CD4-positive, alpha-beta memory T cell (primary cell): ENCODE measurements around the gene VTCN1. TPM values are rescaled to one million over a fixed set of nuclear protein-coding genes. Genes with fewer than 3 reads are reported as not detected.
"Not testable (repeated sequence)": the region's sequence is repeated elsewhere in the genome, so short reads cannot be mapped to it uniquely, and the experiment has no call there.

Experiments used
- CTCF ChIA-PET: fragments of 350-600 bp; sonication (Branson Sonifier 250); formaldehyde crosslinking; loops from one replicate; lab custom pipeline; 2021; ENCODE audit warnings: inconsistent platforms; ENCODE audit not compliant: partially characterized antibody; lab: Charles Lee
- POLR2A ChIA-PET: fragments of 350-600 bp; sonication (Branson Sonifier 250); formaldehyde crosslinking; loops from one replicate; lab custom pipeline; 2021; ENCODE audit not compliant: partially characterized antibody; lab: Charles Lee
- DNase-seq, 5 donors: peaks; one replicate each; pipeline versions ENCODE4 v3.0.0 to v3.0.0-alpha.2; 2020 to 2022; ENCODE audit warnings: mixed read lengths in 1 of 5
- H3K27ac ChIP-seq: one replicate; pipeline ENCODE4 v1.7.0; 2013; ENCODE audit warnings: low read depth, low read length
- H3K27me3 ChIP-seq: 2 replicates; pipeline ENCODE4 v1.7.0; 2013; ENCODE audit warnings: mild to moderate bottlenecking, low read length, moderate library complexity; ENCODE audit not compliant: insufficient read depth
- H3K36me3 ChIP-seq: 2 replicates; pipeline ENCODE4 v1.7.0; 2013; ENCODE audit warnings: mild to moderate bottlenecking, low read length, moderate library complexity; ENCODE audit not compliant: insufficient read depth
- H3K4me1 ChIP-seq: 2 replicates; pipeline ENCODE4 v1.7.0; 2013; ENCODE audit warnings: mild to moderate bottlenecking, low read length, moderate library complexity; ENCODE audit not compliant: insufficient read depth
- H3K4me3 ChIP-seq, 2 donors: one replicate each; pipeline ENCODE4 v1.7.0; 2013; ENCODE audit warnings: low read length in 2 of 2, mild to moderate bottlenecking in 1 of 2
- H3K9me3 ChIP-seq, 2 donors: one replicate each; pipeline ENCODE4 v1.7.0; 2013; ENCODE audit warnings: low read length in 2 of 2, control low read depth in 1 of 2; ENCODE audit not compliant: control insufficient read depth in 1 of 2
- H3K27ac Mint-ChIP-seq, 7 donors: one replicate each; pipeline ENCODE4 v1.8.0; 2020 to 2021; ENCODE audit warnings: mixed read lengths in 7 of 7, mild to moderate bottlenecking in 6 of 7, inconsistent platforms in 3 of 7, moderate library complexity in 3 of 7
- H3K27me3 Mint-ChIP-seq, 2 donors: one replicate each; pipeline ENCODE4 v1.8.0; 2020 to 2021; ENCODE audit warnings: mixed read lengths in 2 of 2
- H3K36me3 Mint-ChIP-seq, 2 donors: one replicate each; pipeline ENCODE4 v1.8.0; 2020 to 2021; ENCODE audit warnings: mixed read lengths in 2 of 2, inconsistent platforms in 1 of 2, mild to moderate bottlenecking in 1 of 2
- H3K4me1 Mint-ChIP-seq, 4 donors: one replicate each; pipeline ENCODE4 v1.8.0; 2020 to 2021; ENCODE audit warnings: mixed read lengths in 4 of 4, mild to moderate bottlenecking in 1 of 4
- H3K4me3 Mint-ChIP-seq, 8 donors: one replicate each; pipeline ENCODE4 v1.8.0; 2020 to 2021; ENCODE audit warnings: mixed read lengths in 8 of 8, mild to moderate bottlenecking in 7 of 8, moderate library complexity in 6 of 8, inconsistent platforms in 3 of 8
- H3K9me3 Mint-ChIP-seq, 8 donors: one replicate each; pipeline ENCODE4 v1.8.0; 2020 to 2021; ENCODE audit warnings: mixed read lengths in 8 of 8, mild to moderate bottlenecking in 5 of 8, inconsistent platforms in 3 of 8, moderate library complexity in 1 of 8
- intact Hi-C: fragments of 100-400 bp; cut with micrococcal nuclease; formaldehyde crosslinking; loops from one replicate; pipeline ENCODE4 v1.15.1; 2023
- polyA plus RNA-seq, 2 donors: library from polyadenylated mRNA; unstranded; fragments of 300-500 nt; fragmentation: Illumina TruSeq; gene quantifications; one replicate each; pipeline ENCODE4 v1.2.3, GENCODE V29; 2021
- total RNA-seq, 2 experiments: library from RNA; stranded (reverse); gene quantifications; one replicate each; pipeline ENCODE4 v1.2.3, GENCODE V29; 2021

Gene VTCN1
- total and polyA plus RNA-seq, 4 experiments from 2014 or later = not detected

- intact Hi-C loops = no loop called here
- H3K36me3 Mint-ChIP-seq = peaks cover 33 to 38% of the 10 kb centered on the region in 2 donors
- H3K9me3 Mint-ChIP-seq = no peaks in the 10 kb centered on the region
- Histone ChIP-seq H3K9me3 (no peaks in the 10 kb centered on the region), H3K27me3 (no peaks in the 10 kb centered on the region), H3K4me3 (no peak overlapping the region), H3K27ac (no peak overlapping the region), H3K36me3 (peaks cover 7% of the 10 kb centered on the region), H3K4me1 (no peaks in the 10 kb centered on the region)
- no peak overlapping the region for H3K27ac Mint-ChIP-seq
- no peaks in the 10 kb centered on the region for H3K27me3 Mint-ChIP-seq
- ChIA-PET POLR2A (no interaction called here), CTCF (interaction anchor here (1.5 kb wide), 1 partner anchor 24 kb away, joined by 4 read pairs; no protein-coding TSS in a partner anchor)
- H3K4me1 Mint-ChIP-seq = peaks cover 0 to 14% (median 12%) of the 10 kb centered on the region in 4 donors
- H3K4me3 Mint-ChIP-seq = no peak overlapping the region
- DNase-seq = no peak
These were observed 105.7 kb downstream of the VTCN1 start for GRCh38 chr1:117104986-117105385.

GRCh38 chr1:117101858-117102257 is 108.9 kb downstream of the VTCN1 start:
- peaks cover 60 to 61% of the 10 kb centered on the region in 2 donors for H3K36me3 Mint-ChIP-seq
- H3K4me1 Mint-ChIP-seq, POLR2A ChIA-PET, H3K27ac ChIP-seq, intact Hi-C loops, DNase-seq, H3K9me3 ChIP-seq, H3K4me3 Mint-ChIP-seq, H3K9me3 Mint-ChIP-seq, H3K27me3 ChIP-seq, H3K4me1 ChIP-seq, H3K4me3 ChIP-seq, H3K27me3 Mint-ChIP-seq: not testable (repeated sequence)
- H3K36me3 ChIP-seq = peaks cover 11% of the 10 kb centered on the region
- CTCF ChIA-PET = interaction anchor here (1.1 to 1.2 kb wide), 2 partner anchors 26 to 35 kb away, joined by 3 read pairs; no protein-coding TSS in a partner anchor
- peak overlapping the region in 1 of 7 donors; percentile 83 for H3K27ac Mint-ChIP-seq

DNA sequence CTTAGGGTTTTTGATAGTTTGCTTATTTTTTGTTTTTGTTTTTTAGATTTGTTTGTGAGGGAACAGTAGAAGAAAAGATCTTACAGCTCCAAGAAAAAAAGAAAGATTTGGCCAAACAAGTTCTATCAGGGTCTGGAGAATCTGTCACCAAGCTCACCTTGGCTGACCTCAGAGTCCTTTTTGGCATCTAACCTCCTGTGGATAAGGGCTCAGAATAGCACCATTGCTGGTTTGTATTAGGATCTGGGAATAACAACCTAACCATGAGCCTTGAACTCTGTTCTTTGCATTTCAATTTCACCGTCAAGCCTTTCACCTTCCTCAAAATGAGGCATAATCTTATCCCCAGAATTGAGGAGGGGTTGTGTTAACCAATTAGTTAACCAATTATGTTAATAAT is 109.4 kb downstream of the VTCN1 start:
- Mint-ChIP-seq H3K9me3 (no peaks in the 10 kb centered on the region), H3K27ac (peak overlapping the region in 1 of 7 donors; percentile 46), H3K27me3 (no peaks in the 10 kb centered on the region), H3K4me3 (no peak overlapping the region), H3K36me3 (peaks cover 64% of the 10 kb centered on the region in 2 donors), H3K4me1 (peaks cover 0 to 4% (median 2%) of the 10 kb centered on the region in 4 donors)
- intact Hi-C loops = no loop called here
- Histone ChIP-seq H3K4me1 (no peaks in the 10 kb centered on the region), H3K4me3 (no peak overlapping the region), H3K27me3 (no peaks in the 10 kb centered on the region), H3K27ac (no peak overlapping the region), H3K36me3 (peaks cover 11% of the 10 kb centered on the region), H3K9me3 (no peaks in the 10 kb centered on the region)
- POLR2A ChIA-PET = no interaction called here
- no peak for DNase-seq
- CTCF ChIA-PET = interaction anchor here (1.1 to 1.2 kb wide), 2 partner anchors 27 to 35 kb away, joined by 3 read pairs; no protein-coding TSS in a partner anchor

GRCh38 chr1:117098287-117098890 is 112.3 kb downstream of the VTCN1 start:
- Mint-ChIP-seq H3K4me1 (peaks cover 4 to 8% (median 5%) of the 10 kb centered on the region in 4 donors), H3K27me3 (no peaks in the 10 kb centered on the region), H3K9me3 (no peaks in the 10 kb centered on the region), H3K27ac (no peak overlapping the region), H3K36me3 (peaks cover 62 to 78% of the 10 kb centered on the region in 2 donors), H3K4me3 (no peak overlapping the region)
- intact Hi-C loops = no loop called here
- Histone ChIP-seq H3K27ac (no peak overlapping the region), H3K36me3 (peaks cover 11% of the 10 kb centered on the region), H3K27me3 (no peaks in the 10 kb centered on the region), H3K9me3 (no peaks in the 10 kb centered on the region), H3K4me1 (peaks cover 6% of the 10 kb centered on the region), H3K4me3 (no peak overlapping the region)
- CTCF ChIA-PET = interaction anchor here (0.9 to 1.4 kb wide), 2 partner anchors 24 to 30 kb away, joined by 3 to 10 read pairs; no protein-coding TSS in a partner anchor
- no peak for DNase-seq
- POLR2A ChIA-PET = no interaction called here

DNA sequence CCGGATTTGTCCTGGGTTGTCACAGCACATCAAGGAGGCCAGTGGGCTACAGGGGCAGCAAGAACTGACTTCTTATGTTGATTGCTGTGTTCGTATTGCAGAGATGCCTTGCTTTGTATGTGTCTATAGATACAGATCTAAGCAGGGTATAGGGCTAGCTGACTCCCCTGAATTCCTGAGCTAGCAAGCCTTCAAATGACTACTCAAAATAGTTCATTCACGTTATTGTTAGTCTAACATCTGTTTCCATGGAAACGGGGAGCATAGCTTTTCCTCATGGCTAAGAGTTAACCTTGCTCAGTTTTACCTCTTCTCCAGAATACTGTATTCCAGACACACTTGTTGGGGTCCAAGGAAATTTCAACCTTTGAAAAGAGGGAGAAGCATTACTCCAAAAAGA is 113.3 kb downstream of the VTCN1 start:
- Histone ChIP-seq H3K27ac (no peak overlapping the region), H3K9me3 (no peaks in the 10 kb centered on the region), H3K4me3 (no peak overlapping the region), H3K36me3 (peaks cover 18% of the 10 kb centered on the region), H3K4me1 (peaks cover 7% of the 10 kb centered on the region), H3K27me3 (no peaks in the 10 kb centered on the region)
- Mint-ChIP-seq H3K4me3 (no peak overlapping the region), H3K9me3 (no peaks in the 10 kb centered on the region), H3K27me3 (no peaks in the 10 kb centered on the region), H3K36me3 (peaks cover 59 to 80% of the 10 kb centered on the region in 2 donors), H3K4me1 (peaks cover 4 to 8% (median 5%) of the 10 kb centered on the region in 4 donors), H3K27ac (no peak overlapping the region)
- DNase-seq = no peak
- CTCF ChIA-PET = no interaction called here
- POLR2A ChIA-PET = no interaction called here
- intact Hi-C loops = no loop called here

GRCh38 chr1:117096951-117097408 is 113.7 kb downstream of the VTCN1 start:
- intact Hi-C loops = no loop called here
- H3K4me3 Mint-ChIP-seq = no peak overlapping the region
- POLR2A ChIA-PET = no interaction called here
- CTCF ChIA-PET = no interaction called here
- no peaks in the 10 kb centered on the region for H3K27me3 Mint-ChIP-seq
- H3K4me1 Mint-ChIP-seq = peaks cover 1 to 8% (median 4%) of the 10 kb centered on the region in 4 donors
- Histone ChIP-seq H3K9me3 (no peaks in the 10 kb centered on the region), H3K36me3 (peaks cover 21% of the 10 kb centered on the region), H3K27ac (no peak overlapping the region), H3K27me3 (no peaks in the 10 kb centered on the region), H3K4me3 (no peak overlapping the region), H3K4me1 (peaks cover 7% of the 10 kb centered on the region)
- H3K36me3 Mint-ChIP-seq = peaks cover 58 to 78% of the 10 kb centered on the region in 2 donors
- no peak overlapping the region for H3K27ac Mint-ChIP-seq
- no peaks in the 10 kb centered on the region for H3K9me3 Mint-ChIP-seq
- DNase-seq = no peak

DNA sequence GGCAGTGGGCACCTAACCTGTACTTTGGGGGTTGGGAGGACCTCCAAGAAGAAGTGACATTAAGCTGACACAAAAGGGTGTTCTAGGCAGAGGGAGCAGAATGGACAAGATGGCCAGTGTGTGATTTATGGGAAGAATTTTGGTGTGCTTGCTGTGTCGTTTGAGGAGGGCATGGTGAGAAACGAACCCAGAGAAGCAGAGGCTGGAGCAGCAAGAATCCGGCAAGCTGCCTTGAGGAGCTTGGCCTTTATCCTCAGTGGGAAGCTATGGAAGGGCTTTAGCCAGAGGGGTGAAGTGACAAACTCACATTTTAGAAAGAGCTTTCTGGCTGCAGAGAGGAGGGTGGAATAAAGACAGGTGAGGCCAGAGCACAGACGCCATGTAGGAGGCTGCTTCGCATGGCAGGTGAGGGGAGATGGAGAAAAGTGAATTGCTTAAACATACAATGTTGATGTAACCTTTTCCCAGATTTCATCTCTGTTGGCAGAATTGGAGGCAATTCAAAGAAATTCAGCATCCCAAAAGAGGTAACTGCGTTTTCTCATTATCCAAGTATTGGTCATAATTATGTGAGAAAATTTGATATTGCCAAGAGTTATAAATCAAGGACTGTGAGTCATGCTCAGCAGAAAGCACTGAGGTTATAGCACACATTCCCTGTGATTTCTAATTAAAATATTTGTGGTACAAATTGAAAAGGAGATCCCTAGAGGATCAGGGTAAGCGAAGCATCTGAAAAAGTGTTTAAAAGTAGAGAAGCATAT is 115.7 kb downstream of the VTCN1 start:
- Mint-ChIP-seq H3K27me3 (no peaks in the 10 kb centered on the region), H3K4me1 (peaks cover 1 to 8% (median 4%) of the 10 kb centered on the region in 4 donors), H3K27ac (peak overlapping the region in 2 of 7 donors; percentile 12 to 21), H3K4me3 (no peak overlapping the region), H3K9me3 (no peaks in the 10 kb centered on the region), H3K36me3 (peaks cover 62 to 79% of the 10 kb centered on the region in 2 donors)
- H3K4me1 ChIP-seq = peaks cover 7% of the 10 kb centered on the region
- ChIA-PET CTCF (interaction anchor here (0.9 kb wide), 1 partner anchor 33 kb away, joined by 3 read pairs; no protein-coding TSS in a partner anchor), POLR2A (interaction anchor here (1.2 kb wide), 1 partner anchor 34 kb away, joined by 4 read pairs; no protein-coding TSS in a partner anchor)
- peaks cover 22% of the 10 kb centered on the region for H3K36me3 ChIP-seq
- intact Hi-C loops = no loop called here
- DNase-seq = no peak
- H3K4me3 ChIP-seq = no peak overlapping the region
- H3K9me3 ChIP-seq = no peaks in the 10 kb centered on the region
- no peak overlapping the region for H3K27ac ChIP-seq
- H3K27me3 ChIP-seq = no peaks in the 10 kb centered on the region
